ENCODE results near the gene HIP1. TPM values are rescaled to one million over a fixed set of nuclear protein-coding genes. Genes with fewer than 3 reads are reported as not detected.

HIP1 gene
- total and polyA plus RNA-seq, 9 of the 15 experiments (the other 6 are each of a cell fraction or from before 2014, with no cell fraction given) = 2.4 to 13.7 (median 9.5) TPM

DNA sequence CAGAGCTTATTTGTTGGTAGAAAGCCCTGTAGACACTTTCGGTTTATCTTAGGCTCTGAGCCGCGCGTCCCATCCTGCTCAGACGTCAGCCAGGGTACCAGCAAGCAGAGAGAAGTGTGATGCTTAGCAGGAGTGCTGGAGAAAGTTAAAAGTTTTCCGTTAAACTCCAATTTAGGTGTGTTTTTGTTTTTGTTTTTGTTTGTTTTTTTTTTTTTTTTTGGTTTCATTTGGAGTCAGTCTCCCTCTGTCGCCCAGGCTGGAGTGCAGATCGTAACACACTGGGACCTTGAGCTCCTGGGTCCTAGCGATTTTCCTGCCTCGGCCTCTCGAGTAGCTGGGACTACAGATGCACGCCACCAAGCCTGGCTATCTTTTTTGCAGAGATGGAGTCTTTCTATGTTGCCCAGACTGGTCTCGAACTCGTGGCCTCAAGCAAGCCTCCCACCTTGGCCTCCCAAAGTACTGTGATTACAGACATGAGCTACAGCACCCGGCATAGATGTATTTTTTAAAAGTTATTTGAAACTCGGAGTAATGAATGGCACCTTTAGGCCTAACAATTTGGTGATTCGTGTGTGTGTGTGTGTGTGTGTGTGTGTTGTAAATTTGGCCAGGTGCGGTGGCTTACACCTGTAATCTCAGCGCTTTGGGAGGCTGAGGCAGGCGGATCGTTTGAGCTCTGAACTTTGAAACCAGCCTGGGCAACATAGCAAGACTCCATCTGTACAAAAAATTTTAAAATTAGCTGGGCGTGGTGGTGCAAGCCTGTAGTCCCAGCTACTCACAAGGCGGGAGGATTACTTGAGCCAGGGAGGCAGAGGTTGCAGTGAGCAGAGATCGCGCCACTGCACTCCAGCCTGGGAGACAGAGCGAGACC is 1.3 kb upstream of the HIP1 start (continued):
- TF ChIP-seq, protein P1, sequence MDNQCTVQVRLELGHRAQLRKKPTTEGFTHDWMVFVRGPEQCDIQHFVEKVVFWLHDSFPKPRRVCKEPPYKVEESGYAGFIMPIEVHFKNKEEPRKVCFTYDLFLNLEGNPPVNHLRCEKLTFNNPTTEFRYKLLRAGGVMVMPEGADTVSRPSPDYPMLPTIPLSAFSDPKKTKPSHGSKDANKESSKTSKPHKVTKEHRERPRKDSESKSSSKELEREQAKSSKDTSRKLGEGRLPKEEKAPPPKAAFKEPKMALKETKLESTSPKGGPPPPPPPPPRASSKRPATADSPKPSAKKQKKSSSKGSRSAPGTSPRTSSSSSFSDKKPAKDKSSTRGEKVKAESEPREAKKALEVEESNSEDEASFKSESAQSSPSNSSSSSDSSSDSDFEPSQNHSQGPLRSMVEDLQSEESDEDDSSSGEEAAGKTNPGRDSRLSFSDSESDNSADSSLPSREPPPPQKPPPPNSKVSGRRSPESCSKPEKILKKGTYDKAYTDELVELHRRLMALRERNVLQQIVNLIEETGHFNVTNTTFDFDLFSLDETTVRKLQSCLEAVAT (IDR thresholded peaks at IDR 0.05) = peak in 1 of 2 experiments; percentile 64; a peak in 1 of 4 replicates
- TF ChIP-seq, protein P2, sequence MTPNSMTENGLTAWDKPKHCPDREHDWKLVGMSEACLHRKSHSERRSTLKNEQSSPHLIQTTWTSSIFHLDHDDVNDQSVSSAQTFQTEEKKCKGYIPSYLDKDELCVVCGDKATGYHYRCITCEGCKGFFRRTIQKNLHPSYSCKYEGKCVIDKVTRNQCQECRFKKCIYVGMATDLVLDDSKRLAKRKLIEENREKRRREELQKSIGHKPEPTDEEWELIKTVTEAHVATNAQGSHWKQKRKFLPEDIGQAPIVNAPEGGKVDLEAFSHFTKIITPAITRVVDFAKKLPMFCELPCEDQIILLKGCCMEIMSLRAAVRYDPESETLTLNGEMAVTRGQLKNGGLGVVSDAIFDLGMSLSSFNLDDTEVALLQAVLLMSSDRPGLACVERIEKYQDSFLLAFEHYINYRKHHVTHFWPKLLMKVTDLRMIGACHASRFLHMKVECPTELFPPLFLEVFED (CRISPR knock-in tag; conservative IDR thresholded peaks at IDR 0.05) = 0 out of 2 replicates have a peak, but pooled peaks have one; percentile 20
- TF ChIP-seq, protein P3, sequence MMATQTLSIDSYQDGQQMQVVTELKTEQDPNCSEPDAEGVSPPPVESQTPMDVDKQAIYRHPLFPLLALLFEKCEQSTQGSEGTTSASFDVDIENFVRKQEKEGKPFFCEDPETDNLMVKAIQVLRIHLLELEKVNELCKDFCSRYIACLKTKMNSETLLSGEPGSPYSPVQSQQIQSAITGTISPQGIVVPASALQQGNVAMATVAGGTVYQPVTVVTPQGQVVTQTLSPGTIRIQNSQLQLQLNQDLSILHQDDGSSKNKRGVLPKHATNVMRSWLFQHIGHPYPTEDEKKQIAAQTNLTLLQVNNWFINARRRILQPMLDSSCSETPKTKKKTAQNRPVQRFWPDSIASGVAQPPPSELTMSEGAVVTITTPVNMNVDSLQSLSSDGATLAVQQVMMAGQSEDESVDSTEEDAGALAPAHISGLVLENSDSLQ (IDR thresholded peaks at IDR 0.05) = peak; percentile 10; the same call in 1 of the 2 replicates
- TF ChIP-seq GABPB1 (CRISPR knock-in tag; IDR thresholded peaks at IDR 0.05) (no peak), LCOR (CRISPR knock-in tag; IDR thresholded peaks at IDR 0.05) (0 out of 2 replicates have a peak, but pooled peaks have one; percentile 18), TAL1 (IDR thresholded peaks at IDR 0.05) (no peak), KDM1A (IDR thresholded peaks at IDR 0.05) (peak in 1 of 2 experiments; percentile 54; a peak in 1 of 4 replicates), GABPB2 (CRISPR knock-in tag; conservative IDR thresholded peaks at IDR 0.05) (no peak), ADNP (tag; IDR thresholded peaks at IDR 0.05) (peak; percentile 21; the same call in 1 of the 2 replicates), HDAC1 (IDR thresholded peaks at IDR 0.05) (0 out of 4 replicates have a peak, but pooled peaks of 1 of the 2 experiments have one; percentile 38), ZNF766 (CRISPR knock-in tag; conservative IDR thresholded peaks at IDR 0.05) (peak; percentile 50; the same call in 1 of the 2 replicates), DPF2 (IDR thresholded peaks at IDR 0.05) (peak; percentile 59; the same call in 1 of the 2 replicates), PYGO2 (tag; IDR thresholded peaks at IDR 0.05) (0 out of 2 replicates have a peak, but pooled peaks have one; percentile 14)
- TF ChIP-seq, protein P4, sequence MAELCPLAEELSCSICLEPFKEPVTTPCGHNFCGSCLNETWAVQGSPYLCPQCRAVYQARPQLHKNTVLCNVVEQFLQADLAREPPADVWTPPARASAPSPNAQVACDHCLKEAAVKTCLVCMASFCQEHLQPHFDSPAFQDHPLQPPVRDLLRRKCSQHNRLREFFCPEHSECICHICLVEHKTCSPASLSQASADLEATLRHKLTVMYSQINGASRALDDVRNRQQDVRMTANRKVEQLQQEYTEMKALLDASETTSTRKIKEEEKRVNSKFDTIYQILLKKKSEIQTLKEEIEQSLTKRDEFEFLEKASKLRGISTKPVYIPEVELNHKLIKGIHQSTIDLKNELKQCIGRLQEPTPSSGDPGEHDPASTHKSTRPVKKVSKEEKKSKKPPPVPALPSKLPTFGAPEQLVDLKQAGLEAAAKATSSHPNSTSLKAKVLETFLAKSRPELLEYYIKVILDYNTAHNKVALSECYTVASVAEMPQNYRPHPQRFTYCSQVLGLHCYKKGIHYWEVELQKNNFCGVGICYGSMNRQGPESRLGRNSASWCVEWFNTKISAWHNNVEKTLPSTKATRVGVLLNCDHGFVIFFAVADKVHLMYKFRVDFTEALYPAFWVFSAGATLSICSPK (IDR thresholded peaks at IDR 0.05; ENCODE audit: borderline replicate concordance) = 0 out of 2 replicates have a peak, but pooled peaks have one; percentile 45
- TF ChIP-seq, protein P5, sequence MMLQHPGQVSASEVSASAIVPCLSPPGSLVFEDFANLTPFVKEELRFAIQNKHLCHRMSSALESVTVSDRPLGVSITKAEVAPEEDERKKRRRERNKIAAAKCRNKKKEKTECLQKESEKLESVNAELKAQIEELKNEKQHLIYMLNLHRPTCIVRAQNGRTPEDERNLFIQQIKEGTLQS (IDR thresholded peaks at IDR 0.05) = no peak
- TF ChIP-seq, protein P5 (CRISPR knock-in tag; conservative IDR thresholded peaks at IDR 0.05) = 0 out of 2 replicates have a peak, but pooled peaks have one; percentile 61
- TF ChIP-seq, protein P6, sequence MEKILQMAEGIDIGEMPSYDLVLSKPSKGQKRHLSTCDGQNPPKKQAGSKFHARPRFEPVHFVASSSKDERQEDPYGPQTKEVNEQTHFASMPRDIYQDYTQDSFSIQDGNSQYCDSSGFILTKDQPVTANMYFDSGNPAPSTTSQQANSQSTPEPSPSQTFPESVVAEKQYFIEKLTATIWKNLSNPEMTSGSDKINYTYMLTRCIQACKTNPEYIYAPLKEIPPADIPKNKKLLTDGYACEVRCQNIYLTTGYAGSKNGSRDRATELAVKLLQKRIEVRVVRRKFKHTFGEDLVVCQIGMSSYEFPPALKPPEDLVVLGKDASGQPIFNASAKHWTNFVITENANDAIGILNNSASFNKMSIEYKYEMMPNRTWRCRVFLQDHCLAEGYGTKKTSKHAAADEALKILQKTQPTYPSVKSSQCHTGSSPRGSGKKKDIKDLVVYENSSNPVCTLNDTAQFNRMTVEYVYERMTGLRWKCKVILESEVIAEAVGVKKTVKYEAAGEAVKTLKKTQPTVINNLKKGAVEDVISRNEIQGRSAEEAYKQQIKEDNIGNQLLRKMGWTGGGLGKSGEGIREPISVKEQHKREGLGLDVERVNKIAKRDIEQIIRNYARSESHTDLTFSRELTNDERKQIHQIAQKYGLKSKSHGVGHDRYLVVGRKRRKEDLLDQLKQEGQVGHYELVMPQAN (IDR thresholded peaks at IDR 0.05; ENCODE audit: borderline replicate concordance) = 0 out of 2 replicates have a peak, but pooled peaks have one; percentile 7
